SK-N-SH treated with all-trans-retinoic acid at 6 μM for 48 hours (cell line): ENCODE data around the gene SLCO3A1.

ENCODE experiments used
- BACH2 ChIP-seq: fragments of 250-450 bp; sonication (Bioruptor Pico); IDR thresholded peaks from 2 replicates; pipeline ENCODE4 v1.9.0; 2021; ENCODE audit warnings: mild to moderate bottlenecking, borderline replicate concordance
- PATZ1 ChIP-seq: fragments of 250-450 bp; sonication (Bioruptor Pico); IDR thresholded peaks from 2 replicates; pipeline ENCODE4 v1.8.0; 2020; ENCODE audit warnings: mild to moderate bottlenecking, moderate library complexity, borderline replicate concordance
- RARB ChIP-seq: fragments of 250-450 bp; sonication (Bioruptor Pico); IDR thresholded peaks from 2 replicates; pipeline ENCODE4 v1.8.0; 2021; ENCODE audit warnings: mild to moderate bottlenecking, moderate library complexity
- ZNF70 ChIP-seq: fragments of 450-650 bp; formaldehyde crosslinking; IDR thresholded peaks from 2 replicates; pipeline ENCODE4 v1.5.0; 2020; ENCODE audit warnings: mild to moderate bottlenecking, moderate library complexity
- ZNF8 ChIP-seq: fragments of 450-650 bp; formaldehyde crosslinking; IDR thresholded peaks from 2 replicates; pipeline ENCODE4 v1.5.0; 2020; ENCODE audit warnings: mild to moderate bottlenecking, moderate library complexity

GRCh38 chr15:91947683-91948608 is 94.4 kb downstream of the SLCO3A1 start:
- TF ChIP-seq ZNF8 (CRISPR knock-in tag) = no peak
- TF ChIP-seq PATZ1 = no peak
- no peak for TF ChIP-seq BACH2
- no peak for TF ChIP-seq ZNF70 (CRISPR knock-in tag)
- no peak for TF ChIP-seq RARB (CRISPR knock-in tag)
